ENCODE results near the gene MLH1.
"Not testable (repeated sequence)": the region's sequence is repeated elsewhere in the genome, so short reads cannot be mapped to it uniquely, and the experiment has no call there.

The MLH1 gene

DNA sequence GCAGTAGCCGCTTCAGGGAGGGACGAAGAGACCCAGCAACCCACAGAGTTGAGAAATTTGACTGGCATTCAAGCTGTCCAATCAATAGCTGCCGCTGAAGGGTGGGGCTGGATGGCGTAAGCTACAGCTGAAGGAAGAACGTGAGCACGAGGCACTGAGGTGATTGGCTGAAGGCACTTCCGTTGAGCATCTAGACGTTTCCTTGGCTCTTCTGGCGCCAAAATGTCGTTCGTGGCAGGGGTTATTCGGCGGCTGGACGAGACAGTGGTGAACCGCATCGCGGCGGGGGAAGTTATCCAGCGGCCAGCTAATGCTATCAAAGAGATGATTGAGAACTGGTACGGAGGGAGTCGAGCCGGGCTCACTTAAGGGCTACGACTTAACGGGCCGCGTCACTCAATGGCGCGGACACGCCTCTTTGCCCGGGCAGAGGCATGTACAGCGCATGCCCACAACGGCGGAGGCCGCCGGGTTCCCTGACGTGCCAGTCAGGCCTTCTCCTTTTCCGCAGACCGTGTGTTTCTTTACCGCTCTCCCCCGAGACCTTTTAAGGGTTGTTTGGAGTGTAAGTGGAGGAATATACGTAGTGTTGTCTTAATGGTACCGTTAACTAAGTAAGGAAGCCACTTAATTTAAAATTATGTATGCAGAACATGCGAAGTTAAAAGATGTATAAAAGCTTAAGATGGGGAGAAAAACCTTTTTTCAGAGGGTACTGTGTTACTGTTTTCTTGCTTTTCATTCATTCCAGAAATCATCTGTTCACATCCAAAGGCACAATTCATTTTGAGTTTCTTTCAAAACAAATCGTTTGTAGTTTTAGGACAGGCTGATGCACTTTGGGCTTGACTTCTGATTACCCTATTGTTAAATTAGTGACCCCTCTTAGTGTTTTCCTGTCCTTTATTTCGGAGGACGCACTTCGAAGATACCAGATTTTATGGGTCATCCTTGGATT, at the start of gene MLH1:
Gene MLH1 (plus strand): TSS at position 193 of the 958 bp plus-strand sequence. CDS start 30 bp downstream, at position 223.
- DNase-seq, result no peak

DNA sequence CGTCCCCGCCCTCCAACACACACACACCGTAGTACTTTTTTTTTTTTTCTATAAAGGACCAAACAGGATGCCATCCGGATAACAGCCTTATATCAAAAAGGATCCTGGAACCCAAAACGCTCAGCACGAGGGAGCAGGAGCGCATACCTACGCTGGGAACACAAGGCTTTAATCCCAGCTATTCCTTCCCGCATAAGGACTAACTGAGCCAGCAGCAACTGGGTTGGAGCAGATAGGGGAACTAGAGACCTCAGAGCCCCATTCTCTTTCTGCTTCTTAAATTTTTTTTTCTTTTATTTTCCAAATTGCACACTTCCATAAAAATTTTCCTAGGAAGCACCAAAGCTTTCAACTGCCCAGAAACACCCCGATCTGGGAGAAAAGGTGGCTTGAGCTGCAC, 49.7 kb upstream of the MLH1 start:
- DNase-seq, result no peak

DNA sequence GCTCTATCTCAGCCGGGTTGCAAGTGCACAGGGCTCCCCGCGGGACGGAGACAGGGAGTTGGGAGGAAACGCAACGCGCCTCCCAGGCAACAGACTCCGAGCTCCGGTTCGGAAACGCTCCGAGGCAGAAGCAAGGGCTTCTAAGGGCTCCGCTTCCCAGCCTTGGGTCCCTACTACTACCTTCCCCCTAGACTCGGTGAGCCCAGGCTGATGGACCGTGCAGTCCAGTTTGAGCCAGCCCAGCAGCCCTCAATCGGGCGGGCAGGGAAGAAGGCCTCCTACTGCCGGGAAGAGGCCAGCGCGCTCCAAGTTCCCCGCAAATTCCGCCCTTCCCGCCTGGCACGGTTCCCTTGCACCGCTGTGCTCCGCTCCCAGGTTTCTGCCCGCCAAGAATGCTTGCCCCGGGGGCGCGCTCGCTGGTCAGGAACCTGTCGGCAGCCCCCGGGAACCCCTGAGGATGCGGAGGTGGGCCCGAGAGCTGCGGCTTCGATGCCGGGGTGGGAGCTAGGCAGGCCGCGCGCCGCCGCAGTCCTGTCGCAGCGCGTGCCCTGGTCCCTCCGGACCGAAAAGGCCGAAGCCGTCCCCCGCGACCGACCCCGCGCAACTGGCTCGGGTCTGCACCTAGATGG, 49.2 kb upstream of the MLH1 start:
- peak; percentile 46 for DNase-seq

DNA sequence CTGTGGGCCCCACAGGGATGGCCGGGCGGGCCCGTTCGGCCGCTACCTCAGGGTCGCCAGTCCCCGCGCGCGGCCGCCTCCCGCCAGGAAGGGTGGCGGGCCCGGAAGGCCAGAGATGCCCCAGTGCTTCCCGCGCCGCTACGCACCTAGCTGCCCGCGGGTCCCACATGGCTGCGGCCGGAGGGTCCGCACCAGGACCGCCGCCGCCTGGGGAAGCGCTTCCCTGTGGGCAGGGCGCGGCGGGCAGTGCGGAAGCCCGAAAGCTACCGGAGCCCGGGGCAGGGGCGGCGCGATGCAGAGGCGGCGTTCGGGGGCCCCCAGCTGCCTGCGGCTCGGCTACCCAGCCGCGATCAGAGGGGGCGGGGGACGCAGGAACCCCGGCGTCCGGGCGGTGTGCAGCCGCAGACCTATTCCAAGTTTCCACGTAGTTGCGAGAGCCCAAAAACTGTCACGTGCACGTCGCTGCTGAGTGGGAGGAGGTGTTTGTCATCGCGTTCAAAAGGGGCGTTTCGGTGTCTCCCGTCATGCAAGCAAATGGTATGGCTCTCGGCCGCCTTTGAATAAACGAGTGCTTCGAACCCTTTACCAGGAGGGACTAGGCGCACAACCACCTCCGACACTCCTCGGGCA, 48.6 kb upstream of the MLH1 start, which contains the start of gene TRANK1:
Gene TRANK1 (minus strand): TSS at position 414 of the 630 bp plus-strand sequence. CDS start 245 bp downstream, at position 169.
- DNase-seq, result peak; percentile 47

DNA sequence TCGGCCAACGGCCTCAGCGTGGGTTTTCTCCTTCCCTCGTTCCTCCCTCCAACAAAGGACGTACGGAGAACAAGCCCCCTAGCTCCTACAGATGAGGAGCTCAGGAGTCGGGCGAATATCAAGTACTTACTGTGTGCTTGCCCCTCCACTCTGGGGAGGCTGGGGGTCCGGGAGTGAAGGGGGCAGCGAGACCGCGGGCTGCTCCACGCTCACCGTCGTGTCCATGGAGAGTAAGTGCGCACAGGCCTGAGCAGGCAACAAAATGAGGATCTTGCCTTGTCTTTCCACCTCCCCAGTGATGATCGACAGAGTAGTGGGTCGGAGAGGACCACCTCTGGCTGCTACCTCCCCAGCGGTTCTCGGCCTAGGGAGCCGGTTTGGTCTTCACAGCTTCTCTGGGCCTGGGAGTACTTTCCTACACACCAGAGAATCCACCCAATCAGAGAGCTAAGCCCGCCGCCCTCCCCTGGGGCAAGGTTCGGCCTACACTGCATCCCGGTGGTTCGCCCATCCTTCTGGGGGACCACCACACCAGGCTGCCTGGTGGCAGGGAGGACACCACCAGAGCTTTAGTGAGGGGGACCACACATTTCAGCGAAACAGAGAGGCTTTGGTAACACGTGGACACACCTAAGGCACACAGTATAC, 47.9 kb upstream of the MLH1 start:
- no peak for DNase-seq

DNA sequence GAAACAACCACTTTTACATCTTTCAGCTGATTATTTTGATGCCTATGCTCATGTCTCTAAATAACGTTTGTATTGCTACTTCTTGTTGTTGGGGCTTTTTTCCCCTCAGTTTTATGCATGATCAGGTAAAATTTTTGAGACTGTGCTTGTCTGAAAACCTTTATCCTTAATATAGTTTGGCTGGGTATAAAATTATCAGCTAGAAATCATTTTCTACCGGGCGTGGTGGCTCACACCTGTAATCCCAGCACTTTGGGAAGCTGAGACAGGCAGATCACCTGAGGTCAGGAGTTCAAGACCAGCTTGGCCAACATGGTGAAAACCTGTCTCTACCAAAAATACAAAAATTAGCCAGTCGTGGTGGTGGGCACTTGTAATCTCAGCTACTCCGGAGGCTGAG, 45.5 kb upstream of the MLH1 start:
- DNase-seq, result not testable (repeated sequence)

DNA sequence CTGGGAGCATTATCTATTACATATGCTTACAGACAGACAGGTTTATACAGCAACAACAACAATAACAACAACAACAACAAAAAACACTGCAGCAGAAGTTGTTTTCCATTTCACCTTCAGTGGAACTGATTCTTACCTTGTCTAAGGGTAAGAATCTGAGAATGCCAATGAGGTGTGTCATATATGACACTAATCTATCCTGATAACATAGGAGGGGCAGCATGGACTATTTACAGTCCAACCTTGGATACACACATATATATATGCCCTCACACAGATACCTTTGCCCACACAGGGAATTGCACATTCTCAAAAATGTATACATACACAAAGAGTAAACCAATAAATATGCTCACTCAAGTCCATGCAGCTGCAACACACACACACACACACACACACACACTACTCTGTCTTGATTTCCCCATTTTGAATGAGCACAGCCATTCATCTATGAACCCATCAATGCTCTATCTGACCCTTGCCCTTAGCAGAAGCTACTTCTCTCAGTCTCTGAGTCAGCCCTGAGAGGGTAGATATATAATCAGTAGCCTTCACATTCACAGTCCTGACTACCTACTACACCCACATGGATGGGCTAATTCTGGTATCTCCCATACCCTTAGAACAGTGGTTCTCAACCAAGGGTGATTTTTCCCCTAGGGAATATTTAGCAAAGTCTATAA, 38.7 kb upstream of the MLH1 start:
- DNase-seq, result peak; percentile 5

DNA sequence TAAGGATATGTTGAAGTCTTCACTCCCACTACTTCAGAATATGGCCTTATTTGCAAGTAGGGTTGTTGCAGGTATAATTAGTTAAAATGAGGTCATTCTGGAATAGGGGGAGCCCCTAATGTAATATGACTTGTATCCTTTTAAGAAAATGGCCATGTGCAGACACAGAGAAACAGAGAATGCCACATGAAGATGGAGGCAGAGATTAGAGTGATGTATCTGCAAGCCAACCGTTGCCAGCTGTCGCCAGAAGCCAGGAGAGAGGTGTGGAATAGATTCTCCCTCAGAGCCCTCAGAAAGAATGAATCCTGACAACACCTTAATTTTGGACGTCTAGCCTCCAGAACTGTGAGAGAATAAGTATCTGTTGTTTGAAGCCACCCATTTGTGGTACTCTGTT, 37.2 kb upstream of the MLH1 start:
- no peak for DNase-seq

DNA sequence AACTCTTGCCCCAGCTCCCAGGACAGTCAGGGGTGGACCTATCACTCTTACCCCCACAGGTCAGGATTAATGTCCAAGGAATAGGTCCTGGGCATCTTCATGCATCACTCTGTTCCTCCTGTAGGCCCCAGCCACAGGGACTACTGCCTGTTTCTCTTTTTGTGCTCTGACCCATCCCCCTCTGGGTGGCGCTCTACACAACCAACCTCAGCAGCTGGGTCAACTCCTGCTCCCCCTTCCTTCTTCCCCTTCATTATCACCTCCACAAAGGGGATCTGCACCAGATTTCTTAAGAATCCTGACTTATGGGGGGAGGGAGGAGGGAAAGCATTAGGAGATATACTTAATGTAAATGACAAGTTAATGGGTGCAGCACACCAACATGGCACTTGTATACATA, 36.3 kb upstream of the MLH1 start:
- no peak for DNase-seq

DNA sequence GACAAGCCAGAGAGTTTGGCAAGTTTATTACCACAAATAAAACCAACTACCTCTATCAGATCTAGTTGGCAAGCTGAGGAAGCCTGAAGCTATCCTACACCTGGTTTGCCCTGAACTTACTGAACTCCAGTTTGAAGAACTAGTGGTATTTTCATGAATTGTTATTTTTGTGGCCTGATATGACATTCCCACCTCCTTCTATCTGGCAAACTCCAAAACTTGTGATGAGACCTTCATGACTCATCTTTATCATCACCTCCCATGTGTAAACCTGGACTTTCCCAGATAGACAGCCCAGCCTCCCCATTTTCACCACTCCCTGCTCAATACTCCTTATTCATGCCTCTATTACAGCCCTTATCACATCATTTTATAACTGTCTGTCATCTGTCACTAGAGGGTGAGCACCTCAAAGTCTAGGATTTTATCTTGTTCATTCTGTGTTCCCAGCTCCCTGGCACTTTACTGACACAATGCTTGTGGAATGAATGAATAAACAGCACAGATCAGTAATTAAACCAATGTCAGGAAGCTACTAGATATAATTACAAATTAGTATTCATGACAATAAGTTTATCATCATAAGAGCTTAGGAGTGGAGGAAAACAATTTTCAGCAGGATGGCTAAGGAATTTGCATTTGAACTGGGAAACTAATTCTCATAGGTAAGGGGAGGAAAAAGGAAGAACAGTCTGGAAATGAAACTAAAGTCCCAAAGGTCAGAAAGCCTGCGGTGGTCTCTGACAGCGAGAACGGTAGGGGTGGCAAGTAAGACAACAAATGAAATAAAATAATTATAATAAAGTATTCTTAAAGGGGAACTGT, 35.2 kb upstream of the MLH1 start:
- peak; percentile 94 for DNase-seq

DNA sequence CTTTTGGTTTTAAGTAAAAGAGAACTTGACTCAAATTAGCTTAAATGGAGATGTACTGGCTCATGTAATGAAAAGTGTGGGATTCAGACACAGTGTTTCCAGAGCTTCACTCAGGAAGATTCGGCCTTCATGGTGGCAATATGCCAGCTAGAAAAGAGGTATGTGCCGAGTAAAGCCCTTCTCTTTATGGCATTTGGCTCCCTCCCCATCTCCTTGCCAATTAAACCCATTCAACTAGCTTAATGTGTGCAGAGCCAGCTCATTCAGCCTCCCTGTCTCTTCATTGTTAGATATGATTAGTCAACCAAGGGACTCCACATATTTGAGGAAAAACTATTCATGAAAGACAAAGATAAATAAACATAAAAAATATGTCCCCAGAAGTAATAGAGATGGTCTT, 33.5 kb upstream of the MLH1 start:
- peak; percentile 83 for DNase-seq

DNA sequence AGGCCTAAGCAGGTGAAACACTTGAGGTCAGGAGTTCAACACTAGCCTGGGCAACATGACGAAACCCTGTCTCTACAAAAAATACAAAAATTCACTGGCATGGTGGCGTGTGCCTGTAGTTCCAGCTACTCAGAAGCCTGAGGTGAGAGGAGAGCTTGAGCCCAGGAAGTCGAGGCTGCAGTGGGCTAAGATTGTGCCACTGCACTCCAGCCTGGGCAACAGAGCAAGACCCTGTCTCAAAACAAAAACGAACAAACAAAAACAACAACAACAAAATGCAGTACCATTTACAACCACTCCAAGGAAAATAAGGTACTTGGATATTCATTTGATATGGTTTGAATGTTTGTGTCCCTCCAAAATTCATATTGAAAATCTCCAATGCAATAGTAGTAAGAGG, 32.8 kb upstream of the MLH1 start:
- DNase-seq, result no peak

DNA sequence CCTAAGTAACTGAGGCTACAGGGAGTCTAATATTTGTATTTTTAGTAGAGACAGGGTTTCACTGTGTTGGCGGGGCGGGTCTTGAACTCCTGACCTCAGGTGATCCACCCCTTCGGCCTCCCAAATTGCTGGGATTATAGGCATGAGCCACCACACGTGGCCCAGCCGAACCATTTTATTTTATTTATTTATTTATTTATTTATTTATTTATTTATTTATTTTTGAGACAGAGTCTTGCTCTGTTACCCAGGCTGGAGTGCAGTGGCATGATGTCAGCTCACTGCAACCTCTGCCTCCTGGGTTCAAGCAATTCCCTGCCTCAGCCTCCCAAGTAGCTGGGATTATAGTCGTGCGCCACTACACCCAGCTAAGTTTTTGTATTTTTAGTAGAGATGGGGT, 30.3 kb upstream of the MLH1 start:
- not testable (repeated sequence) for DNase-seq

DNA sequence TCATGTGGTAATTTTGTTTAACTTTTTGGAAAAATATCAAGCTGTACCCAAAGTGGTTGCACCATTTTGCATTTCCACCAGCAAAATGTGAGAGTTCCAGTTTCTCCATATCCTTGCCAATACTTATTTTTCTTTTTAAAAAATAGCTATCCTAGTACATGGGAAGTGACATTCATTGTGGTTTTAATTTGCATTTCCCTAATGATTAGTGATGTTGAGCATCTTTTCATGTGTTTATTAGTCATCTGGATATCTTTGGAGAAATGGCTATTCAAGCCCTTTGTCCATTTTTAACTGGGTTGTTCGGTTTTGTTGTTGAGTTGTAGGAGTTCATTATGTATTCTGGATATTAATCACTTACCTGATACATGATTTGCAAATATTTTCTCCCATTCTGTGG, 29.0 kb upstream of the MLH1 start:
- DNase-seq, result no peak

DNA sequence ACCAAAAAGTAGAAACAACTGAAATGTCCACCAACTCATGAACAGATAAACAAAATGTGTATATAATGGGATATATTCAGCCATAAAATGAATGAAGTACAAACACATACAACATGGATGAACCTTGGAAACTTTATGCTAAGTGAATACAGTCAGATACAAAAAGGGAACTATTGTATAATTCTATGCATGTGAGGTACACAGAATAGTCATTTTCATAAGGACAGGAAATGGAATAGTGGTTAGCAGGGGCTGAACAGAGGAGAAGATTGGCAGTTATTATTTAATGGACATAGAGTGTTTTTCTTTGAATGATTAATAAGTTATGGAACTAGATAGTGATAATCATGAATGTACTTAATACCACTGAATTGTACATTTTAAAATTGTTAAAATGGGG, 28.5 kb upstream of the MLH1 start:
- no peak for DNase-seq

DNA sequence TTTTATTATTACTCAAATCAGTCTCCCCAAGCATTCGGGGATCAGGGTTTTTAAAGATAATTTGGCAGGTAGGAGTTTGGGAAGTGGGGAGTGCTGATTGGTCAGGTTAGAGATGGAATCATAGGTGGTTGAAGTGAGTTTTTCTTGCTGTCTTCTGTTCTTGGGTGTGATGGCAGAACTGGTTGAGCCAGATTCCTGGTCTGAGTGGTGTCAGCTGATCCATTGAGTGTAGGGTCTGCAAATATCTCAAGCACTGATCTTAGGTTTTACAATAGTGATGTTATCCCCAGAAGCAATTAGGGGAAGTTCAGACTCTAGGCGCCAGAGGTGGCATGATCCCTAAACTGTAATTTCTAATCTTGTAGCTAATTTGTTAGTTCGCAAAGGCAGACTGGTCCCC, 27.9 kb upstream of the MLH1 start:
- DNase-seq, result no peak

DNA sequence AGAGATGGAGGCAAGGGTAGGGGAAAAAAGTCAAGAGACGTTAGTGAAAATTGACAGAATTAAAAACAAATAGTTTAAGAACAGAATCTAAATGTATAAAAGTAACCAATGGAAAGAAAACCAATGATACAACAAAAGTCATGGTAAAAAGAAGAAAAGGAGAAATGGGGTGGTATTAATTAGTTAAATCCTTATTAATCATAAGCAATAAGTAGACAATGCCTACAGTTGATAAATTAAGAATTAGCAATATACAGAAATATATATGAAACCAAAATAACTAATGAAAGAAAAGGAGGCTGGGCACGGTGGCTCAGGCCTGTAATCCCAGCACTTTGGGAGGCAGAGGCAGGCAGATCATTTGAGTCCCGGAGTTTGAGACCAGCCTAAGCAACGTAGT, 24.2 kb upstream of the MLH1 start:
- DNase-seq, result no peak

DNA sequence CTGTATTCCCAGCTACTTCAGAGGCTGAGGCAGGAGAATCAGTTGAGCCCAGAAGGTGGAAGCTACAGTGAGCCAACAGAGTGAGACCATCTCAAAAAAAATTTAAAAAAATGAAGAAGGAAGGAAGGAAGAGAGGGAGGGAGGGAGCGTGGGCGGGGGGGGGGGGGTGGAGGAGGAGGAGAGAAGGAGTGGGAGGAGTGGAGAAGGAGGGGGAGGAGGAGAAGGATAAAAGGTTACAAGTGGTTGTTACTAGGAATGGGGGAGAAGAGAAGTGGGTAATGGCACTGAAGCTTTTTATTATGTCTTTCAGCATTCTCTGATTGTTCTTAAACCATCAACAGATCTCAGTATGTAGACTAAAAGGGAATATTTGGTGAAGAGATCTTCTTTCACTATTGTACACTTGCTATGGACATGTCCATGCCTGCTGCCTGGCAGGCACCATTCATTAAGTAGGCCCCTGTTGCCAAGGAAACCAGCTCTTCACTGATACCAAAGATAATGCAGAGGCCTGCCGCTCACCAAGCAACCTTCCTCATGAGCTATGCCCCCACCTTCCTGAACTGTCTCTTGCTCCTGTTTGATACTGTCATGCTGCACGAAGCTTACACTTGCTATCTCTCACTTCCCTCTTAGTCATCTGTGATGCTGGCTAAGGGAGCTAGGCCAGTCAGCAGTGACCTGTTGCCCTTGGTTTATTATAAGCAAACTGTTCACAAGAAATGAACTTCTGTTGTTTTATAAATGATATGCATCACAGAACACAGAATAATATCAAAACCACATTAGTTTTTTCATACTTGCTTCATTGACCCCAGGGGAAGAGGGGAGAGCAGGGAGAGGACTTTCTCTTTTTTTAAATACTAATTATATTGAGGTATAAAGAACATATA, 23.5 kb upstream of the MLH1 start:
- DNase-seq, result peak; percentile 94

DNA sequence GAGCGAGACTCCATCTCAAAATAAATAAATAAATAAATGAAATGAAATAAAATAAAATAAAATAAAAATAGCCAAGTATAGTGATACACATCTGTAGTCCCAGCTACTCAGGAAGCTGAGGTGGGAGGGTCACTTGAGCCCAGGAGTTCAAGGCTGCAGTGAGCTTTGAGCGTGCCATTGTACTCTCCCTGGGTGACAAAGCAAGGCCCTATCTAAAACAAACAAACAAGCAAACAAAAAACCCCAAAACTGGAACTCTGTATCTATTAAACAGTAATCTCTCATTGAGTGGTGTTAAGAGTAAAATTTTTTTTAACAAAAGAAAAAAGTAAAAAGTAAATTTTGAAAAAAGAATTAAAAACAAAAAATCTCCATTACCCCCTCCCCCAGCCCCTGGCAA, 21.2 kb upstream of the MLH1 start:
- DNase-seq, result no peak

DNA sequence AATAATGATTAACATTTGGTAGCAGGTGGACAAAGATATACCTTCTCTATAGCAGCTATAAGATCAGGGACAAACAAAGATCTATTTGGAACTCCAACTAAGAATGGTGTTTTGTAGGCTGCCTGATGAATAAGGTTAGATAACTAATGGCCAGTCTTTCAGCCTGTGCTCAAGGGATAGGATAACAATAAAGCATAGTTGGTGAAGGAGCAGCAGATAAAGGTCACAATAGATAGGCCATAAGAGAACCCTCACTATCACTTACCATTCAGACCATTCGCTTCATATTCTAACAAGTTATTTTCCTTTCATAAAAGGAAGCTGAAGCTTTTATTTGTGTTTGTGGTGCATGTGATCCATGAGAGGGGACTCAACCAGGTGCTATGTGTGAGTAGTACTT, 20.2 kb upstream of the MLH1 start:
- DNase-seq, result no peak

DNA sequence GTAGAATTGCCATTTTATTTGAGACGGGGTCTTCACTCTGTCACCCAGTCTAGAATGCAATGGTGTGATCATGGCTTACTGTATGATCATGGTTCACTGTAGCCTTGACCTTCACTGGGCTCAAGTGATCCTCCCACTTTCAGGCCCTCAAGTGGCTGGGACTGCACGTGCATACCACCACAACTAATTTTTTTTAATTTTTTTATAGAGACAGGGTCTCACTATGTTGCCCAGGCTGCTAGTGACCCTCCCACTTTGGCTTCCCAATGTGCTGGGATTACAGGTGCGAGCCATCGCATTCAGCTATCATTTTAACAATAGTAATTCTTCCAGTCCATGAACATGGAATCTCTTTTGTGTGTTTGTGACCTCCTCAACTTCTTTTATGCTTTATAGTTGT, 12.3 kb upstream of the MLH1 start:
- no peak for DNase-seq

All from kidney glomerular epithelial cell (primary cell).